Gastroesophageal sphincter (tissue), 3 donors: ENCODE data around the gene RMDN2.

Experiments used
- EP300 ChIP-seq: sonication (generic); formaldehyde crosslinking; IDR thresholded peaks from one replicate; pipeline ENCODE4 v1.6.1; 2017; ENCODE audit warnings: antibody characterized with exemption, mild to moderate bottlenecking
- POLR2A ChIP-seq, 2 donors: fragments of 450-650 bp; IDR thresholded peaks; one replicate each; pipeline ENCODE4 v1.6.1; 2017; ENCODE audit warnings: antibody characterized with exemption in 2 of 2, mild to moderate bottlenecking in 2 of 2, moderate library complexity in 1 of 2
- POLR2AphosphoS5 ChIP-seq: sonication (generic); formaldehyde crosslinking; IDR thresholded peaks from one replicate; pipeline ENCODE4 v1.6.1; 2017; ENCODE audit warnings: antibody characterized with exemption
- TF ChIP-seq, protein P1 (sequence below), 4 experiments: fragments of 200-600 bp in 2 of 4; fragments of 450-650 bp in 2 of 4; sonication (generic) in 1 of 4; IDR thresholded peaks; one replicate each; pipeline ENCODE4 v1.5.1; 2017 to 2019; ENCODE audit warnings: antibody characterized with exemption in 4 of 4, mild to moderate bottlenecking in 2 of 4, moderate library complexity in 2 of 4

DNA sequence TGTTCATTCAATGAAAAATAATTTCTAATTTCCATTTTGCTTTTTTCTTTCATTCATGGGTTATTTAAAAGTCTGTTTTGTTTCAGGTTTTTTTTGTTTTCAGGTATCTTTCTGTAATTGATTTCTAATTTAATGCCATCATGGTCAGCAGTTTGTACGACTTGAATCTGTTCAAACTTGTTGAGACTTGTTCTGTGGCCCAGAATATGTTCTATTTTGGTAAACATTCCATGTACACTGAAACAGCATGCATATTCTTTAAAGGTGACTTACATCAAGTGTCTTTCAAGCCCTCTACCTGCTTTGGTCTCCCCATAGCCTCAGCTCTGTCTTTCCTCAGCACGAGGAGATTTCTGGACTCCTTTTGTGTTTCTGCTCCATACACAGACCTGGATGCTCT lies 101.8 kb downstream of the RMDN2 start:
- TF ChIP-seq, protein P1, sequence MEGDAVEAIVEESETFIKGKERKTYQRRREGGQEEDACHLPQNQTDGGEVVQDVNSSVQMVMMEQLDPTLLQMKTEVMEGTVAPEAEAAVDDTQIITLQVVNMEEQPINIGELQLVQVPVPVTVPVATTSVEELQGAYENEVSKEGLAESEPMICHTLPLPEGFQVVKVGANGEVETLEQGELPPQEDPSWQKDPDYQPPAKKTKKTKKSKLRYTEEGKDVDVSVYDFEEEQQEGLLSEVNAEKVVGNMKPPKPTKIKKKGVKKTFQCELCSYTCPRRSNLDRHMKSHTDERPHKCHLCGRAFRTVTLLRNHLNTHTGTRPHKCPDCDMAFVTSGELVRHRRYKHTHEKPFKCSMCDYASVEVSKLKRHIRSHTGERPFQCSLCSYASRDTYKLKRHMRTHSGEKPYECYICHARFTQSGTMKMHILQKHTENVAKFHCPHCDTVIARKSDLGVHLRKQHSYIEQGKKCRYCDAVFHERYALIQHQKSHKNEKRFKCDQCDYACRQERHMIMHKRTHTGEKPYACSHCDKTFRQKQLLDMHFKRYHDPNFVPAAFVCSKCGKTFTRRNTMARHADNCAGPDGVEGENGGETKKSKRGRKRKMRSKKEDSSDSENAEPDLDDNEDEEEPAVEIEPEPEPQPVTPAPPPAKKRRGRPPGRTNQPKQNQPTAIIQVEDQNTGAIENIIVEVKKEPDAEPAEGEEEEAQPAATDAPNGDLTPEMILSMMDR (IDR thresholded peaks at IDR 0.05): no peak
- TF ChIP-seq POLR2A (IDR thresholded peaks at IDR 0.05) (no peak), EP300 (no peak), POLR2AphosphoS5 (no peak)
